Measurements from ENCODE around the gene ALDH18A1. TPM values are rescaled to one million over a fixed set of nuclear protein-coding genes. Genes with fewer than 3 reads are reported as not detected.

Gene ALDH18A1
- 10 to 100 TPM; 44.4 to 86.6 TPM for total RNA-seq

GRCh38 chr10:95656291-95657164 lies at the start of gene ALDH18A1:
ALDH18A1 (minus strand) TSS chr10:95656711; CDS start chr10:95653377, 3,334 bp downstream.

GRCh38 chr10:95693668-95694534 lies 37.4 kb upstream of the ALDH18A1 start, which contains the start of gene TCTN3:
TCTN3 (minus strand) TSS chr10:95693927; CDS start chr10:95693899, 28 bp downstream.

GRCh38 chr10:95561177-95561863 lies 95.2 kb downstream of the ALDH18A1 start, which contains the start of gene SORBS1:
SORBS1 (minus strand) TSS chr10:95561371; CDS start chr10:95441135, 120,236 bp downstream.

Other genes with a start within 250 kb of the ALDH18A1 start
- 10 to 100 TPM; 29.0 to 60.9 TPM for gene SORBS1, start 95.3 kb downstream of the ALDH18A1 start, total RNA-seq
- 10 to 100 TPM; 26.2 to 41.3 TPM for gene TCTN3, start 37.2 kb upstream of the ALDH18A1 start, total RNA-seq
- under 1 TPM; under 0.01 to 0.67 TPM for gene ENTPD1, start 99.5 kb upstream of the ALDH18A1 start, total RNA-seq

Measured in melanocyte of skin (primary cell).